Transverse colon (tissue), 4 donors: Measurements from ENCODE around the gene TMEM119. TPM values are rescaled to one million over a fixed set of nuclear protein-coding genes. Genes with fewer than 3 reads are reported as not detected.

Experiments used
- DNase-seq: peaks from one replicate; pipeline ENCODE4 v3.0.0-alpha.2; 2019
- H3K27ac ChIP-seq, 4 donors: fragments of 200-600 bp; sonication (generic); 2 replicates each; pipeline ENCODE4 v1.5.1; 2016 to 2018; ENCODE audit warnings: inconsistent platforms in 4 of 4
- H3K27me3 ChIP-seq: fragments of 200-600 bp; sonication (generic); 2 replicates; pipeline ENCODE4 v1.5.1; 2017; ENCODE audit warnings: inconsistent platforms
- H3K36me3 ChIP-seq, 4 donors: fragments of 200-600 bp; sonication (generic); 2 replicates each; pipeline ENCODE4 v1.5.1; 2017 to 2019; ENCODE audit warnings: inconsistent platforms in 4 of 4
- H3K4me1 ChIP-seq, 4 donors: fragments of 200-600 bp; sonication (generic); 2 replicates each; pipeline ENCODE4 v1.5.1; 2017 to 2020; ENCODE audit warnings: inconsistent platforms in 4 of 4
- H3K4me3 ChIP-seq, 4 donors: fragments of 200-600 bp; sonication (generic); 1 replicate in 1 of 4; 2 replicates in 3 of 4; pipeline versions ENCODE4 v1.5.1 to v1.6.1; 2017 to 2019; ENCODE audit warnings: inconsistent platforms in 4 of 4
- H3K9me3 ChIP-seq, 2 donors: fragments of 200-600 bp; sonication (generic); 2 replicates each; pipeline ENCODE4 v1.5.1; 2017 to 2019; ENCODE audit warnings: inconsistent platforms in 2 of 2
- EP300 ChIP-seq: sonication (generic); formaldehyde crosslinking; IDR thresholded peaks from one replicate; pipeline ENCODE4 v1.6.1; 2017; ENCODE audit warnings: antibody characterized with exemption, low read depth
- POLR2A ChIP-seq: fragments of 450-650 bp; IDR thresholded peaks from one replicate; pipeline ENCODE4 v1.6.1; 2016; ENCODE audit warnings: antibody characterized with exemption, mild to moderate bottlenecking, moderate library complexity
- POLR2AphosphoS5 ChIP-seq, 3 donors: sonication (generic); formaldehyde crosslinking; IDR thresholded peaks; one replicate each; pipeline ENCODE4 v1.6.1; 2016; ENCODE audit warnings: antibody characterized with exemption in 3 of 3
- WGBS, 2 donors: methylation state at CpG; one replicate each; pipeline ENCODE4 v1.1.5; 2018; ENCODE audit warnings: low coverage in 1 of 2; 5-methylcytosine and 5-hydroxymethylcytosine counted together
- in situ Hi-C, 4 donors: fragments of 200-750 bp; cut with MboI; loops; one replicate each; pipeline versions ENCODE4 v1.15.0 to v1.15.1; 2017; ENCODE audit warnings: low sequenced_read_pairs in 3 of 4, low pct_ligation_motif_present in 1 of 4, low pct_unique_long_range_greater_than_20kb in 1 of 4
- intact Hi-C: fragments of 100-400 bp; cut with DNase I; formaldehyde crosslinking; loops from one replicate; pipeline ENCODE4 v1.15.1; 2023; ENCODE audit warnings: low total_unique reads
- total RNA-seq, 4 donors: library from RNA; depleted of rRNA; stranded (reverse); fragments of >200 nt; gene quantifications; one replicate each; pipeline ENCODE4 v1.1.0, GENCODE V29; 2016
- TF ChIP-seq, protein P1 (sequence below), 5 experiments: fragments of 200-600 bp in 3 of 5; fragments of 450-650 bp in 2 of 5; sonication (generic) in 3 of 5; IDR thresholded peaks; 1 replicate in 2 of 5; 2 replicates in 3 of 5; pipeline ENCODE4 v1.5.1; 2016 to 2017; ENCODE audit warnings: antibody characterized with exemption in 5 of 5, inconsistent platforms in 3 of 5, mild to moderate bottlenecking in 2 of 5, moderate library complexity in 1 of 5

Gene TMEM119
- total RNA-seq, 4 donors from 2014 or later = 3.3 to 18.3 (median 9.7) TPM

DNA sequence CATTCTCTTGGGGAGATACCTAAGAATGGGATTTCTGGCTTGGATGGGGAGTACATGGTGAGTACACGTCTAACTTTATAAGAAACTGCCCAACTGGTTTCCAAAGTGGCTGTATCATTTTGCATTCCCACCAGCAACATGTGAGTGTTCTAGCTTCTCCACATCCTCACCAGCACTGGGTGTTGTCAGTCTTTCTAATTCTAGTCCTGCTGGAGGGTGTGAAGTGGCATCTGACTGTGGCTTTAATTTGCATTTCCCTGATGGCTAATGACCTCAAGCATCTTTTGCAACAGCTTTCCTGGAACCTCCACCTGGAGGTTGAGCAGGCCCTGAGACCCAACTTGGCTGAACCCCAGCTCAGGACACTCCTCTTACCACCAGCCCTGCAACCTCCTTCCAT lies 18.0 kb upstream of the TMEM119 start:
- Histone ChIP-seq H3K36me3 (no peaks in the 10 kb centered on the region), H3K4me3 (no peak overlapping the region), H3K27me3 (no peaks in the 10 kb centered on the region), H3K4me1 (peaks cover 0 to 18% (median 0%) of the 10 kb centered on the region in 4 donors), H3K9me3 (no peaks in the 10 kb centered on the region), H3K27ac (no peak overlapping the region)
- in situ Hi-C loops = loop anchor here in 3 of 4 donors (5.0 to 10.0 kb wide), 2 partner anchors 49 to 51 kb away; partner anchors contain the start of genes ISCU (in 1 of the 3) and SART3 (in 1 of the 3)
- intact Hi-C loops = loop anchor here (5.0 to 10.0 kb wide), 2 partner anchors 54 to 339 kb away; partner anchors contain the start of genes ISCU and SART3
- WGBS, 2 donors = 84% methylated on average over 1 of the region's 1 CpG; no CpG with 5 or more reads in 1 of the 2 donors
- no peak for DNase-seq
- TF ChIP-seq, protein P1, sequence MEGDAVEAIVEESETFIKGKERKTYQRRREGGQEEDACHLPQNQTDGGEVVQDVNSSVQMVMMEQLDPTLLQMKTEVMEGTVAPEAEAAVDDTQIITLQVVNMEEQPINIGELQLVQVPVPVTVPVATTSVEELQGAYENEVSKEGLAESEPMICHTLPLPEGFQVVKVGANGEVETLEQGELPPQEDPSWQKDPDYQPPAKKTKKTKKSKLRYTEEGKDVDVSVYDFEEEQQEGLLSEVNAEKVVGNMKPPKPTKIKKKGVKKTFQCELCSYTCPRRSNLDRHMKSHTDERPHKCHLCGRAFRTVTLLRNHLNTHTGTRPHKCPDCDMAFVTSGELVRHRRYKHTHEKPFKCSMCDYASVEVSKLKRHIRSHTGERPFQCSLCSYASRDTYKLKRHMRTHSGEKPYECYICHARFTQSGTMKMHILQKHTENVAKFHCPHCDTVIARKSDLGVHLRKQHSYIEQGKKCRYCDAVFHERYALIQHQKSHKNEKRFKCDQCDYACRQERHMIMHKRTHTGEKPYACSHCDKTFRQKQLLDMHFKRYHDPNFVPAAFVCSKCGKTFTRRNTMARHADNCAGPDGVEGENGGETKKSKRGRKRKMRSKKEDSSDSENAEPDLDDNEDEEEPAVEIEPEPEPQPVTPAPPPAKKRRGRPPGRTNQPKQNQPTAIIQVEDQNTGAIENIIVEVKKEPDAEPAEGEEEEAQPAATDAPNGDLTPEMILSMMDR (IDR thresholded peaks at IDR 0.05) = no peak
- TF ChIP-seq EP300 (no peak), POLR2AphosphoS5 (IDR thresholded peaks at IDR 0.05) (no peak), POLR2A (no peak)

DNA sequence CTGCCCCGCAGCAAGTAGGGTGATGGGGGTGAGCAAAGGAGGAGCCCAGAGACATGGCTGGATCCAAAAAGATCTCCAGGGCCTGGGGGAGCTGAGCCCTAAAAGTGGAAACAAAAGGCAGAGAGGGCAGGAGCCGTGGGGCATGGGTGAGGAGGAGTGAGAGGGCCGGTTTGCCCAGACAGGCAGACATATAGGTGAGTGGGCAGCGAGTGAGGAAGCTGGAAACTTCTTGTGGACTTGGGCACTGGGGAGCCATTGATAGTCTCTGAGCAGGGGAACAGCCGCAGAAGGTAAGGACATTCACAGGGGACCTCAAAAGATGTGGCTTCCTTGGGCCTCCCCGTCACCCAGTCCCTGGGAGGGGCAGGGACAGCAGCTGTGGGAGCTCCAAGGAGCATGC lies 16.8 kb upstream of the TMEM119 start:
- in situ Hi-C loops = loop anchor here (5.0 to 10.0 kb wide), 3 partner anchors 42 to 50 kb away; partner anchors contain the start of genes ISCU (in 1 of the 4) and SART3 (in 1 of the 4)
- Histone ChIP-seq H3K4me3 (no peak overlapping the region), H3K9me3 (no peaks in the 10 kb centered on the region), H3K27me3 (no peaks in the 10 kb centered on the region), H3K36me3 (no peaks in the 10 kb centered on the region), H3K27ac (no peak overlapping the region), H3K4me1 (peaks cover 0 to 18% (median 0%) of the 10 kb centered on the region in 4 donors)
- TF ChIP-seq POLR2A = no peak
- TF ChIP-seq EP300 = no peak
- no peak for TF ChIP-seq POLR2AphosphoS5 (IDR thresholded peaks at IDR 0.05)
- TF ChIP-seq, protein P1 (IDR thresholded peaks at IDR 0.05) = no peak
- intact Hi-C loops = loop anchor here (5.0 to 10.0 kb wide), 2 partner anchors 52 to 340 kb away; partner anchors contain the start of genes ISCU and SART3
- DNase-seq = no peak
- WGBS, 2 donors = 93 to 100% methylated on average over 1 to 6 of the region's 6 CpGs

DNA sequence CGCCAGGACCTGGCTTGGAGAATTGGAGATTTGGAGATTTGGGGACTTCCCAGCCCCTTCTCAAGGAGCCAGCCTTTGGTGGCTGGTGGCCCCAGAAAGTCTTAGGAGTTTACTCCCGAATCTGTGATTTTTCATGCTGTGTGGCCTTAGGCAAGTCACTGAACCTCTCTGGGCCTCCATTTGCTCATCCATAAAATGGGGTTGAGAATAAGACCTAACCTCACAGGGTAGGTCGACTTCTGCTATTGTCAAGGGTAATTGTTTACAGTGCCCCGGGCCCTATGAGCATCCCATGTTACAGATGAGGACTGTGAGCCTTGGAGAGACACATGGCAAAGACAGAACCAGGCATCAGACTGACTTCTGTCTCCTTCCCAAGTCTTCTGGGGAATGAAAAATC lies 16.2 kb upstream of the TMEM119 start:
- in situ Hi-C loops = loop anchor here in 2 of 4 donors (5.0 to 10.0 kb wide), 2 partner anchors 42 to 49 kb away; partner anchors contain the start of genes ISCU (in 1 of the 2) and SART3 (in 1 of the 2)
- peaks cover 0 to 18% (median 0%) of the 10 kb centered on the region in 4 donors for H3K4me1 ChIP-seq
- no peak overlapping the region for H3K4me3 ChIP-seq
- no peaks in the 10 kb centered on the region for H3K36me3 ChIP-seq
- WGBS, 2 donors = 78% methylated on average over 4 of the region's 4 CpGs; no CpG with 5 or more reads in 1 of the 2 donors
- no peak overlapping the region for H3K27ac ChIP-seq
- DNase-seq = no peak
- H3K9me3 ChIP-seq = no peaks in the 10 kb centered on the region
- no peaks in the 10 kb centered on the region for H3K27me3 ChIP-seq
- intact Hi-C loops = loop anchor here (10.0 kb wide), 1 partner anchor 341 kb away; no protein-coding TSS in a partner anchor
- no peak for TF ChIP-seq POLR2A
- TF ChIP-seq, protein P1 (IDR thresholded peaks at IDR 0.05) = no peak

DNA sequence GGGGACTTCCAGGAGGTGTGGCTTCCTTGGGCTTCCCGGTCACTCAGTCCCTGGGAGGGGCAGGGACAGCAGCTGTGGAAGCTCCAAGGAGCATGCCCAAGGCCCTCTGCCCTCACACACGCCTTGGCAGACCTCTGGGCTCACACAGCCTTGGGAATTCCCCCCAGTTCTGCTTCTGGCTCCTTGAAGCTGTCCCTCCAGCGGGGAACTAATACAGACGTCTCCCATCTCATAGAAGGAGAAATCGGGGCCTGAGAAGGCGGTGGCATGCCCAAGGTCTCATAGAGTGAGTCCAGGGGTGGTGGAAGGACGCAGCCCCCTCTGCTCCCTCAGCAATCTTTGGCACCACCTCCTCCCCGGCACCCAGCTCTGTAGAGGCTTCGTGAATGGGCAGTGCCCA lies 15.7 kb upstream of the TMEM119 start:
- no peaks in the 10 kb centered on the region for H3K36me3 ChIP-seq
- no peak overlapping the region for H3K4me3 ChIP-seq
- no peaks in the 10 kb centered on the region for H3K27me3 ChIP-seq
- no peak for TF ChIP-seq POLR2AphosphoS5 (IDR thresholded peaks at IDR 0.05)
- no peak for TF ChIP-seq EP300
- TF ChIP-seq, protein P1 (IDR thresholded peaks at IDR 0.05) = no peak
- H3K9me3 ChIP-seq = no peaks in the 10 kb centered on the region
- peaks cover 0 to 18% (median 0%) of the 10 kb centered on the region in 4 donors for H3K4me1 ChIP-seq
- DNase-seq = no peak
- intact Hi-C loops = loop anchor here (10.0 kb wide), 1 partner anchor 341 kb away; no protein-coding TSS in a partner anchor
- 60% methylated on average over 9 of the region's 9 CpGs; no CpG with 5 or more reads in 1 of the 2 donors for WGBS, 2 donors
- in situ Hi-C loops = loop anchor here in 2 of 4 donors (5.0 to 10.0 kb wide), 2 partner anchors 41 to 49 kb away; partner anchors contain the start of genes ISCU (in 1 of the 2) and SART3 (in 1 of the 2)
- H3K27ac ChIP-seq = no peak overlapping the region
